HG03565 (cell line): ENCODE results near the gene BUD23.
"Not testable (repeated sequence)": the region's sequence is repeated elsewhere in the genome, so short reads cannot be mapped to it uniquely, and the experiment has no call there.

ENCODE experiments used
- ATAC-seq: cut with Tn5 transposase; IDR thresholded peaks from one replicate; pipeline ENCODE4 v1.9.1; 2021; ENCODE audit warnings: mild to moderate bottlenecking, moderate library complexity; ENCODE audit not compliant: unreplicated experiment

Gene BUD23

GRCh38 chr7:73700581-73701134 lies 17.3 kb downstream of the BUD23 start:
- no peak for ATAC-seq

GRCh38 chr7:73701357-73701995 lies 18.1 kb downstream of the BUD23 start:
- ATAC-seq: no peak

- no peak for ATAC-seq
Observed at GRCh38 chr7:73702226-73702625, 18.8 kb downstream of the BUD23 start.

GRCh38 chr7:73702665-73703064 lies 19.3 kb downstream of the BUD23 start:
- ATAC-seq: no peak

DNA sequence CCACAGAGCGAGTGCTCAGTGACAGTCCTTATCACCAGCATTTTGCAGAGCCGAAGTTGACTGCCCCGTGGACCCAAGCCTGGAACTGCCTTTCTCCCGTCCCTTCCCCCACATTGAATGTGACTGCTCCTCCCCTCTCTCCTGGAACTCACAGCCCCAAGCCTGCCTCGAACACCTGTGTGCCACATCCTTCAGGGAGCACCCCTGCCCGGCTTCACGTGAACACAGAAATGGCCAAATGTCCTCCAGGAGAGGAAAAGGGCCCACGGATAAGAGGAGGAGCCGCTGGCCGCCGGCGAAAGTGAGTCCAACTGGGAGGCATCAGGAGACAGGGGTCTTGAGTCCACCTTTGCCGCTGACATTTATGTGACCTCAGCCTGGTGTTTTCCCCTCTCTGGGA lies 19.8 kb downstream of the BUD23 start:
- ATAC-seq: no peak

GRCh38 chr7:73703757-73704639 lies 20.6 kb downstream of the BUD23 start:
- ATAC-seq: no peak

GRCh38 chr7:73704640-73705550 lies 21.5 kb downstream of the BUD23 start:
- no peak for ATAC-seq

DNA sequence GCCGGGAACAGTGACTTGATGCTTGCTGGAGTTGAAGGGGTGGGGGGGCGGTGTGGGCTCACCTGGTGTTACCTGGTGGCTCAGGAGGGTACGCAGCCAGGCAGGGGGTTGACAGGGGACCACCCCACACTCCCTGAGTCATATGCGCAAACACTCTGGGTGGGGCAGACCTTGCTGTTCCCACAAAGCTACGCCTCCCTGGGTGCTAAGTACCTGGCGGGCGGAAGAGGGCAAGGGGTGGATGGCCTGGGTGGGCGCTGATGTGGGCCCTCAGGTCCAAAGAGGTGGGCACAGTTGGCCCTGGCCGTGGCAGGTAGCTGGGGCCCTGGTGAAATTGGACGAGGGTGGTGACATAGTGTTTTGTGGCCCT lies 22.1 kb downstream of the BUD23 start:
- no peak for ATAC-seq

GRCh38 chr7:73706126-73707044 lies 23.0 kb downstream of the BUD23 start:
- no peak for ATAC-seq

DNA sequence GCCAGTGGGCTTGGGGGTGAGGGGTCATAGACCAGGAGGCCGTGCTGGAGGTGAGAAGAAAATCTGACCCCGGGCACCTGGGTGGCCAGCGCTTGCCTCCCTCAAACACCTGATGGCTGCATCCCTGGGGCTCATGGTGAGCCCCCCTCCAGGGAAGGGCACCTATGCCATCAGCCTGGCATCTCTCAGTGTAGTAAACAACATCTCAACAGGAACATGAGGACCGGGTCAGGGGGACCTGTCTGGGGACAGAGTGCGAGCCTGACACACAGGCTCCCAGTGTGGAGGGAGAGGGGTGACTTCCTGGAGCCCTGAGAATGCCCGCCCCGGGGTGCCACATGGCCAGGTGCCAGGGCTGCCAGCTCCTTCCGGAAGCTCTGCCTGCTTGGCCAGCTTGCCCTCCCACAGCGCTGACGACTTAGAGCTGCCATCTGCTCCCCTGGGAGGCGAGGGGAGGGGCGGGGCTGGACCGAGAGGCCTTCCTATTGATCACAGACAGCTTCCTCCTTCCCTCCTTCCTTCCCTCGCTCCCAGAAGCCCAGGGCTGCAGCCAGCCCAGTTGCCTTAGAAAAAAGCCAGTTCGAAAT lies 23.7 kb downstream of the BUD23 start:
- no peak for ATAC-seq

GRCh38 chr7:73708961-73709549 lies 25.7 kb downstream of the BUD23 start:
- no peak for ATAC-seq

DNA sequence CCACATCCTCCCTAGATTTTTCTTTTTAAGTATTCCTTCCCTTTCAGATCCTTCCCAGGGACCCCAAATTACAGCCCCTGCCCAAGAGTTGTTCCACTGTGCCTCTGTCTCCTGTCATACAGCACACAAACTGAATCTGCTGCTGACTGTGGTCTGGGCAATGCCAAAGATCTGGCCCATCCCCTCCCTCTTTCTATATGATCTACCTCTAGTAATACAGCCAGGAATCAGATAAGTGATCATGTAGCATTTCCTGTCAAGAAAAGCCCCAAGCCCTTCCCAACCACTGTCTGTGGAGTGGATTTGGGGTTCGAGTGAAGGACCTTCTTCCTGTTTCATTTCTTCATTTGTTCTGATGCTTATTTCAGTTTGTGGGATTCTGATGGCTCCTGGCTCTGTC lies 29.4 kb downstream of the BUD23 start:
- no peak for ATAC-seq

DNA sequence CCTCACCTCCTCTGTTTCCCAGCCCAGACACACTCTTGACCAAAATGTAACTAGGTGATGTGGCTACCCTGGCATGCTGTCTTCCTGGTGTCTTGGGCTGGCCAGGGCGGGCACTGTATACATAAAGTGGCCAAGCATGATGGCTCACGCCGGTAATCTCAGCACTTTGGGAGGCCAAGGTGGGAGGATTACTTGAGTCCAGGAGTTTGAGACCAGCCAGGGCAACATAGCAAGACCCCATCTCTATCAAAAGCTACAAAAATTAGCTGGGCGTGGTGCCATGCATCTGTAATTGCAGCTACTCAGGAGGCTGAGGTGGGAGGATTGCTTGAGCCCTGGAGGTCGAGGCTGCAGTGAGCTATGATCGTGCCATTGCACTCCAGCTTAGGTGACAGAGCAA lies 29.9 kb downstream of the BUD23 start:
- ATAC-seq: not testable (repeated sequence)

GRCh38 chr7:73715648-73716317 lies 32.4 kb downstream of the BUD23 start:
- no peak for ATAC-seq

DNA sequence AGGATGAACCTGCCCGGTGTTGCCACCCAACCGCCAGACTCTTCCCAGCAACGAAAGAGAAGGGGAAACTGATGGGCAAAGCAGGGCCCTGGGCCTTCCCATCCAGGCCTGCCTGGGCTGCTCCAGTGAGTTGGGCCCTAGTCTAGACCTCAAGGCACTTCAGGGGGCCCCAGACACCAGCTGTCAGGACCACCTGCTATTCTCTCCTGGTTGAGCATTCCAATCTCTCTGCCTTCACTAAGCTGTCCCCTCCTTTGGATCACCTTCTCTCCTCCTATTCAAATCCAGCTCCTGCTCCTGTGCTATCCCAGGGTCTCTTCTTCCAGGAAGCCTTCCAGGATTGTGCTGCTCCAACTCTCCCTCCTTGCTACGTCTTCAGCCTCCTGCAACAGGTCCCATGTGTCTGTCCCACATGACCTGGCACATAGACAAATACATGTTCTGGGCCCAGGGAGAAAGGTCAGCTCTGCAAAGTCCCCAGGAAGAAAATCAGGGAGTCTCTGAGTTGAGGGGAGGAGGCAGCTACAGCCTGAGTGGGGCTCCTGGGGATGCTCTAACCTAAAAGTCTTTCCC lies 33.0 kb downstream of the BUD23 start:
- no peak for ATAC-seq

DNA sequence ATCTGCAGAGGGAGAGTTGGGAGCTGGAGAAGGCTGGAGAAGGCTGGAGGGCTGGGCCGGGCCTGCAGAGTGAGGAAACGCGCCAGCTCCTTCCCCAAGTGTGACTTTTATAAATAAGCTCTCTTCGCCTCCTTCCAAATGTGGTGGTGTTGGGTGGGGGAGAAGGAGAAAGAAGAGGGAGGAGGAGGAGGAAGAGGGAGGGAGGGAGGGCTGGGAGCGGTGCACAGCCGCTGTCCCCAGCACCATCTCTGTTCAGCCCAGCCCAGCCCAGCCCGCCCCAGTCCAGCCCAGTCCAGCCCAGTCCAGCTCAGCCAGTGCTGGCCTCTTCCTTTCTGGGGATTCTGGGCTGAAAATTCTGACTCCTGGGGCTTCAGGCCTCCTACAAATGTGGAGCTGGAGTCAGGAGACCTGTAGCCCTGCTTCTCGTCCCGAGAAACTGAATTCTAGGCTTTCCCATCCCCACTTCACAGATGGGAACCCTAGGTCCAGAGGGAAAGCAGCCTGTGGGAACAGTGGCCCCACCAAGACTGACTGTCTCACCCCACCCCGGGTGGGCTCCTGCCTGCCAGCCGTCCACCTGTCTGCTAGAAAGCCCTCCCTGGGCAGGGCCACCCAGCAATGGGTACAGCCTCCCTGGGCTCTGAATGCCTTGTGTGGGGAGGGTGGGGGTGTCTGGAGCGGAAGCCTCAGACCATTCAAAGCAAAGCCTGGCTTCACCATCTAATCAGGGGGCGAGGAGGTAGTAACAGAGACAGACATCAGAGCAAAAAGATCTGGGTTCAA lies 33.8 kb downstream of the BUD23 start:
- no peak for ATAC-seq

GRCh38 chr7:73717991-73718405 lies 34.6 kb downstream of the BUD23 start:
- ATAC-seq: no peak
